Rectal smooth muscle tissue (tissue), 1 donor: Measurements from ENCODE around the gene TPRG1.

Experiments used
- H3K27ac ChIP-seq: one replicate; pipeline ENCODE4 v1.7.0; 2013; ENCODE audit warnings: low read depth, low read length, inconsistent platforms
- H3K27me3 ChIP-seq: one replicate; pipeline ENCODE4 v1.7.0; 2013; ENCODE audit warnings: low read length; ENCODE audit not compliant: control insufficient read depth, insufficient read depth
- H3K36me3 ChIP-seq: one replicate; pipeline ENCODE4 v1.7.0; 2013; ENCODE audit warnings: low read length; ENCODE audit not compliant: control insufficient read depth, insufficient read depth
- H3K4me1 ChIP-seq: one replicate; pipeline ENCODE4 v1.7.0; 2013; ENCODE audit warnings: low read length; ENCODE audit not compliant: control insufficient read depth, insufficient read depth
- H3K4me3 ChIP-seq: one replicate; pipeline ENCODE4 v1.7.0; 2013; ENCODE audit warnings: low read length
- H3K9ac ChIP-seq: one replicate; pipeline ENCODE4 v1.7.0; 2013; ENCODE audit warnings: low read length

Gene TPRG1

GRCh38 chr3:189171707-189172106 is at the start of gene TPRG1:
Gene TPRG1, plus strand, starts transcription at chr3:189171971. Its CDS starts 35,414 bp downstream, at chr3:189207385.
- Histone ChIP-seq H3K36me3 (no peaks in the 10 kb centered on the region), H3K27ac (no peak within 1 kb of the TSS), H3K27me3 (no peaks in the 10 kb centered on the region), H3K4me3 (no peak within 1 kb of the TSS), H3K4me1 (no peaks in the 10 kb centered on the region), H3K9ac (no peak within 1 kb of the TSS)

GRCh38 chr3:189122110-189122509 is 49.7 kb upstream of the TPRG1 start:
- Histone ChIP-seq H3K27me3 (no peaks in the 10 kb centered on the region), H3K27ac (no peak overlapping the region), H3K36me3 (no peaks in the 10 kb centered on the region), H3K9ac (no peak overlapping the region), H3K4me1 (peaks cover 11% of the 10 kb centered on the region), H3K4me3 (no peak overlapping the region)

- Histone ChIP-seq H3K4me1 (peaks cover 11% of the 10 kb centered on the region), H3K4me3 (no peak overlapping the region), H3K9ac (no peak overlapping the region), H3K27me3 (no peaks in the 10 kb centered on the region), H3K27ac (peak overlapping the region; percentile 17), H3K36me3 (no peaks in the 10 kb centered on the region)
Measured at GRCh38 chr3:189122526-189123205, 49.1 kb upstream of the TPRG1 start.

GRCh38 chr3:189123595-189124387 is 48.0 kb upstream of the TPRG1 start:
- H3K9ac ChIP-seq, result no peak overlapping the region
- H3K36me3 ChIP-seq, result no peaks in the 10 kb centered on the region
- H3K4me1 ChIP-seq, result peaks cover 11% of the 10 kb centered on the region
- no peaks in the 10 kb centered on the region for H3K27me3 ChIP-seq
- no peak overlapping the region for H3K4me3 ChIP-seq
- H3K27ac ChIP-seq, result peak overlapping the region; percentile 54

GRCh38 chr3:189132231-189132671 is 39.5 kb upstream of the TPRG1 start:
- Histone ChIP-seq H3K27ac (peak overlapping the region; percentile 2), H3K9ac (no peak overlapping the region), H3K36me3 (no peaks in the 10 kb centered on the region), H3K4me1 (no peaks in the 10 kb centered on the region), H3K4me3 (no peak overlapping the region), H3K27me3 (no peaks in the 10 kb centered on the region)

GRCh38 chr3:189132839-189133238 is 38.9 kb upstream of the TPRG1 start:
- Histone ChIP-seq H3K4me1 (no peaks in the 10 kb centered on the region), H3K27me3 (no peaks in the 10 kb centered on the region), H3K36me3 (no peaks in the 10 kb centered on the region), H3K9ac (no peak overlapping the region), H3K27ac (peak overlapping the region; percentile 2), H3K4me3 (no peak overlapping the region)

GRCh38 chr3:189133768-189134167 is 38.0 kb upstream of the TPRG1 start:
- Histone ChIP-seq H3K27me3 (no peaks in the 10 kb centered on the region), H3K4me3 (no peak overlapping the region), H3K36me3 (no peaks in the 10 kb centered on the region), H3K9ac (no peak overlapping the region), H3K4me1 (no peaks in the 10 kb centered on the region), H3K27ac (no peak overlapping the region)

- Histone ChIP-seq H3K4me1 (no peaks in the 10 kb centered on the region), H3K36me3 (no peaks in the 10 kb centered on the region), H3K9ac (no peak overlapping the region)
Measured at GRCh38 chr3:189137416-189137815, 34.4 kb upstream of the TPRG1 start.

GRCh38 chr3:189138901-189139610 is 32.7 kb upstream of the TPRG1 start:
- no peak overlapping the region for H3K4me3 ChIP-seq
- no peaks in the 10 kb centered on the region for H3K27me3 ChIP-seq
- H3K27ac ChIP-seq, result no peak overlapping the region
- no peaks in the 10 kb centered on the region for H3K36me3 ChIP-seq
- no peaks in the 10 kb centered on the region for H3K4me1 ChIP-seq
- H3K9ac ChIP-seq, result no peak overlapping the region

More at GRCh38 chr3:189137416-189137815, 34.4 kb upstream of the TPRG1 start:
- Histone ChIP-seq H3K4me3 (no peak overlapping the region), H3K27me3 (no peaks in the 10 kb centered on the region), H3K27ac (no peak overlapping the region)

- H3K4me3 ChIP-seq, result no peak overlapping the region
- no peaks in the 10 kb centered on the region for H3K36me3 ChIP-seq
- H3K27ac ChIP-seq, result no peak overlapping the region
- no peaks in the 10 kb centered on the region for H3K27me3 ChIP-seq
- H3K9ac ChIP-seq, result no peak overlapping the region
- no peaks in the 10 kb centered on the region for H3K4me1 ChIP-seq
Measured at GRCh38 chr3:189139611-189139940, 32.2 kb upstream of the TPRG1 start.

- Histone ChIP-seq H3K27ac (no peak overlapping the region), H3K4me1 (no peaks in the 10 kb centered on the region), H3K27me3 (no peaks in the 10 kb centered on the region), H3K4me3 (no peak overlapping the region), H3K9ac (no peak overlapping the region), H3K36me3 (no peaks in the 10 kb centered on the region)
Measured at GRCh38 chr3:189142527-189142926, 29.2 kb upstream of the TPRG1 start.

- Histone ChIP-seq H3K36me3 (no peaks in the 10 kb centered on the region), H3K9ac (no peak overlapping the region), H3K27me3 (no peaks in the 10 kb centered on the region), H3K27ac (no peak overlapping the region), H3K4me1 (no peaks in the 10 kb centered on the region), H3K4me3 (no peak overlapping the region)
Measured at GRCh38 chr3:189143321-189143720, 28.4 kb upstream of the TPRG1 start.
